Posterior cingulate gyrus (tissue), 11 donors: ENCODE measurements around the gene BRD3.

Source experiments
- DNase-seq, 10 donors: peaks; one replicate each; pipeline versions ENCODE4 v3.0.0 to v3.0.0-alpha.2; 2020 to 2021; ENCODE audit warnings: mixed read lengths in 3 of 10
- intact Hi-C: fragments of 100-400 bp; cut with DNase I; formaldehyde crosslinking; loops from one replicate; pipeline ENCODE4 v1.15.1; 2023

BRD3 gene

DNA sequence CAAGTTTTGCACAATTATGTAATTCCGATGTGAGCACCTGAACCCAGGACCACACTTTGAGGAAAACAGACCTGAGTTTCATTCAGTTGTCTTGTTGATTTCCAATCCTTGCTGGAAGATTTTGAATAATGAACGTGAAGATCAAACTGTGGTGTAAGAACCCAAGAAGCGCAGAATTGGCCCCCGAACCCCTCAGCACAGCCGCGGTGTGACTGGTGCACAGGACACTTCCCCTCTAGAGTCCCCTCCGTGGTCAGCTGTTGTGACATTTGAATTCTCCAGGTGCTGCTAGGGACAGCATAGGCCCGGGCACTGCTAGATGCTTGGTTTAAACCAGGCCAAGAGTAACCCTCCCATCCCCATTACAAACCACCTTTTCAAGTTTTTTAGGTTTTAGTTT is 40.8 kb downstream of the BRD3 start:
- peak in 3 of 10 donors; percentile 30 to 51 (median 46) for DNase-seq
- intact Hi-C loops: no loop called here

DNA sequence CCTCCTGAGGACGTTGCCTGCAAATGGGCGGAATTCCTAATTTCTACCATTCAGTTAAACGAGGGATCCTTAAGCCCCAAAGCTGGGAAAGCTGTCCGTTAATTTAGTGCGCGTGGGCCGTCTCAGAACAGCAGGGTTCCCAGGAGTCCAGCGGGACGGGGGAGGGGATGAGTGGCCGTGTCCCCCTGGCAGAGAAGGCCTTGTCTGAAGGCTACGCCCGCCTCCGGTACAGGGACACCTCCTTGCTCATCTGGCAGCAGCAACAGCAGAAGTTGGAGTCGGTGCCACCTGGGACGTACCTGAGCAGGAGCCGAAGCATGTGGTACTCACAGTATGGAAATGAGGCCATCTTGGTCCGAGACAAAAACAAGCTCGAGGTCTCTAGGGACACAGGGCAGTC is 41.2 kb downstream of the BRD3 start:
- intact Hi-C loops: no loop called here
- DNase-seq: peak in 3 of 10 donors; percentile 35 to 80 (median 78)

DNA sequence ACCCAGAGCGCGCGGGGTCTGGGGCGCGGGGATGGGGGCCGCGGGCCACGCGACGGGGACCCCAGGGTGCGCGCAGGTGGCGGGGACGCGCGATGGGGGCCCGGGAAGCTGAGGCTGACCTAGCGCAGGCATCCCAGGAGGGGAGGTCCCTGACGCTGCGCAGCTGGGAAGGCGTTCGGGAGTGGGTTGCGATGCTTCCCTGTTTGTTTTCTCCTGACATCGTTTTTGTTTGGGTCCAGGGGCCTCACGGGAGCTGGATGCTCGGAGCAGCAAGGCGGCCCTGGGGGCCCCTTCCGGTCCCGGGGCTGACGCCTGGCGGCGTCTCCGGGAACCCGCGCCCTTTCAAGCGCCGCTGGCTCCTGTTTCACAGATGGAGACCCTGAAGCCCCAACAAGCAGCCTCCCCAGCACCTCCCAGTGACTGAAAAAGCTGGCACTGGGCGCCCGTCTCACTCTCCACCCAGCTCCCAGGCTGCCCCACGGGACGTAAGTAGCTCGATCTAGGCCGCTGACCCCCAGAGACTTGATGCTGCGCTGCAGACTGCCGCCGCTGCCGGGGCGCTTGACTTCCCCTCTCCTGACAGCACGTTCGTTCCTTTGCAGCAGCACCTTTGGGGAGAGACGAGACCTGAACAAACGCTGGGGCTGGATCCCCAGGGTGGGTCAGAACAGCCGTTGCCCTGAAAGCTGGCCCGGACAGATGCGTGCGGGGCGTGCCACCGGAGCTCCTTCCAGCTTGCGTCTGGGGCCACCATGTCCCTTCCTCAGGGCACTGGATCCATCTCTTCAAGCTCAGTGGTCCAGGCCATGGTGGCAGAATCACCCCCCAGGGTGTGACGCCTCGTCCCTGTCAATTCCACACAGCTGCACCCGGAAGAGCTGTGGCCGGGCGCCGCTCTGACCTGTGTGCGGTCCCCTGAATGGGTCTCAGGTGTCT is 42.0 kb downstream of the BRD3 start:
- peak in 5 of 10 donors; percentile 30 to 87 (median 80) for DNase-seq
- intact Hi-C loops: loop anchor here (1.0 to 2.0 kb wide), 2 partner anchors 41 to 110 kb away; partner anchors contain the start of gene WDR5

- peak; percentile 89 to 99 (median 94) for DNase-seq
- intact Hi-C loops: loop anchor here (1.0 to 2.0 kb wide), 2 partner anchors 42 to 111 kb away; partner anchors contain the start of gene WDR5
Observed at GRCh38 chr9:134024828-134025605, 42.8 kb downstream of the BRD3 start, which contains the start of gene BRD3OS. Gene BRD3OS, plus strand, starts transcription at chr9:134025481. Its CDS starts 1,267 bp downstream, at chr9:134026748.

DNA sequence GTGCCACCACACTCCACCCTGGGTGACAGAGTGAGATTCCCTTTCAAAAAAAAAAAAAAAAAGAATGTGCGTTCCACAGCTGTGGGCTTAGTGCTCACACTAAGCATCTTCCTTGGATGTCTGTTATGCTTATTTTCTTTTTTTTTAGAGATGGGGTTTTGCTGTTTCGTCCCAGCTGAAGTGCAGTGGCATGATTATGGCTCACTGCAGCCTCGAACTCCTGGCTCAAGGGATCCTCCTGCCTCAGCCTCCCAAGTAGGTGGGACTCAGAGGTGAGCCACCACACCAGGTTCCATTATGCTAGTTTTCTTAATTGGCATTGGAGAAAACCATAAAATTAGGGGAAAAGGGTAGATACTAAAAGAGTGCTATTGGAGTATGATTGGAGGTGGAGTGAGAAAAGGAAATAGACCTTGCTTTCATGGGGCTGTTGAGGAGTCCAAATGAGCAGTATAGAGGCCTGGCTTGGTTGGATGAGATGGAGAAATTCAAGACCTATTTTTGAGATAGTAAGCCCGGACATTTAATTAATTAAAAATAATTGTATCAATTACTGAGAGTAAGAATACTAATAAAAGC is 43.5 kb downstream of the BRD3 start:
- DNase-seq: peak in 2 of 10 donors; percentile 14 to 30
- intact Hi-C loops: loop anchor here (2.0 kb wide), 1 partner anchor 42 kb away; no protein-coding TSS in a partner anchor

- intact Hi-C loops: no loop called here
- DNase-seq: no peak
Observed at GRCh38 chr9:134014946-134015345, 52.9 kb downstream of the BRD3 start.

- intact Hi-C loops: no loop called here
- DNase-seq: no peak
Observed at GRCh38 chr9:134011401-134011800, 56.4 kb downstream of the BRD3 start.

DNA sequence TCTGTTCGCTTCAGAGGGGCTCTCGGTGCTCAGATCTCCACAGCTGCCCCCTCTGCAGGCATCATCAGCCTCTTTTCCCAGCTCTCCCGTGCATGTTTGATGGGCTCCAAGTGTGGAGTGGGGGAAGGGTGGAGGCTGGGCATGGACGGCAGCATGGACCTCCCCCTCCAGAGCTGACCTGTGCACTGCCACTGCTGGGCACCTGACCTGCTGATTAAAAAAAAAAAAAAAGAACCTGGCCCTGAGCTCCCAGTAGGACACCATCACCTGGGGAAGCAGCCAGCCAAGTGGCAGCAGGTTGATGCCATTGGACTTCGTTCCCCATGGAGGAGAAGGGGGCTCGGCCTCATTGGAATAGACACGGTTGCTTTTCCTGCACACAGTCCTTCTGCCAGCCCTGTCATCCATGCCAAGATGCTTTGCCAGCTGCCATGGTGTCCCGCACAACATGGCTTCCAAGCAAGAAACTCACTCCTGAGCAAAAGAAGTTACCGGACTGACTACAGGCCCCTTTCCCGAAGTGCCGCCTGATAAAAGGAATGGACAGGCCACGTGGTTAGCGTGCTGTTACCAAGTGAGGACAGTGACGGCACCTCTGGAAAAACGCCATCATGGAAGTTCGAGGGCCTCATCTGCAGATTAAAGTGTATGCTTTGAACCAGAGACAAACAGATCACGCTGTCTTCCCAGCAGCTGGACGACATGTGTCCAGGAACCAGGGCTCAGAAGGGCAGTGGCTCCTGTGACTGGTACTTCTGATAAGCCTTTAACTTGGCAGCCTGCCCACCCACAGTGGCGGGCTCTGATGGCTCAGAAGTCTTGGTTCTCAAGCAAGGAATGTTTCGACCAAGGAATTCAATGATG is 57.3 kb downstream of the BRD3 start:
- intact Hi-C loops: no loop called here

GRCh38 chr9:134007571-134007970 is 60.3 kb downstream of the BRD3 start:
- intact Hi-C loops: no loop called here
- peak in 2 of 10 donors; percentile 32 to 43 for DNase-seq

More for the DNA sequence above, 57.3 kb downstream of the BRD3 start:
- peak in 3 of 10 donors; percentile 39 to 58 (median 51) for DNase-seq

- intact Hi-C loops: no loop called here
- DNase-seq: peak in 2 of 10 donors; percentile 29 to 60
Observed at GRCh38 chr9:134007150-134007549, 60.7 kb downstream of the BRD3 start.

GRCh38 chr9:134005381-134005780 is 62.4 kb downstream of the BRD3 start:
- intact Hi-C loops: no loop called here

DNA sequence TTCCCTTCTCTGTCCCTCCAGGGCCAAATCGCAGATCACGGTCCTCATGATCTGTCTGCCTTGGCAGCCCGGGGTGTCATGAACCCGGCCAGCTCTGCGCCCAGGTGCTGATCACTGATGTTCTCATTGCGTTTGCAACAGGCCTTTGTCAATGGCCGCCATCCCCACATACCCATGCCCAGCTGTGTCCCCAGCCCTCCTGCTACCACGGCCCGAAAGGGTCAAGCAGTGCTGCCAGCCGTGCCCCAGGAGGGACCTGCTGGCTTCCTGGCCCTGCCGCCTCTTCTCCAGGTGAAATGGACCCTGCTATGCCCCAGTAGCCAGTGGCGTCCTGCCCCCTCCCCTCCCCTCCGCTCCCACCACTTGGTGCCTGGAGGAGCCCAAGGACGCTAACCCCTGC is 62.9 kb downstream of the BRD3 start:
- peak in 1 of 10 donors; percentile 67 for DNase-seq
- intact Hi-C loops: no loop called here

More at GRCh38 chr9:134005381-134005780, 62.4 kb downstream of the BRD3 start:
- peak in 2 of 10 donors; percentile 58 to 72 for DNase-seq

GRCh38 chr9:134004131-134004873 is 63.5 kb downstream of the BRD3 start:
- intact Hi-C loops: no loop called here
- peak in 3 of 10 donors; percentile 55 to 81 (median 57) for DNase-seq

DNA sequence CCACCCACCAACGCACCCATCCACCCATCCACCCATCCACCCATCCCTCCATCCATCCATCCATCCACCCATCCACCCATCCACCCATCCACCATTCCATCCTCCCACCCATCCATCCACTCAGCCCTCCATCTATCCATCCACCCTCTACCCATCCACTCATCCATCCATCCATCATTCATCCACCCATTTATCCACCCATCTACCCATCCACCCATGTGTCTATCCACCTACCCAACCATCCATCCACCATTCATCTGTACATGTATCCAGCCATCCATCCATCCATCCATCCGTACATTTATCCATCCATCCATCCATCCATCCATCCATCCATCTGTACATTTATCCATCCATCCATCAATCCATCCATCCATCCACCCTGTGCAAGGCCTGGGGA is 64.6 kb downstream of the BRD3 start:
- intact Hi-C loops: no loop called here
- DNase-seq: no peak

- intact Hi-C loops: no loop called here
- DNase-seq: peak in 1 of 10 donors; percentile 46
Observed at GRCh38 chr9:134002796-134003195, 65.0 kb downstream of the BRD3 start.

- intact Hi-C loops: no loop called here
- peak in 1 of 10 donors; percentile 14 for DNase-seq
Observed at GRCh38 chr9:133999851-134000265, 68.0 kb downstream of the BRD3 start.

DNA sequence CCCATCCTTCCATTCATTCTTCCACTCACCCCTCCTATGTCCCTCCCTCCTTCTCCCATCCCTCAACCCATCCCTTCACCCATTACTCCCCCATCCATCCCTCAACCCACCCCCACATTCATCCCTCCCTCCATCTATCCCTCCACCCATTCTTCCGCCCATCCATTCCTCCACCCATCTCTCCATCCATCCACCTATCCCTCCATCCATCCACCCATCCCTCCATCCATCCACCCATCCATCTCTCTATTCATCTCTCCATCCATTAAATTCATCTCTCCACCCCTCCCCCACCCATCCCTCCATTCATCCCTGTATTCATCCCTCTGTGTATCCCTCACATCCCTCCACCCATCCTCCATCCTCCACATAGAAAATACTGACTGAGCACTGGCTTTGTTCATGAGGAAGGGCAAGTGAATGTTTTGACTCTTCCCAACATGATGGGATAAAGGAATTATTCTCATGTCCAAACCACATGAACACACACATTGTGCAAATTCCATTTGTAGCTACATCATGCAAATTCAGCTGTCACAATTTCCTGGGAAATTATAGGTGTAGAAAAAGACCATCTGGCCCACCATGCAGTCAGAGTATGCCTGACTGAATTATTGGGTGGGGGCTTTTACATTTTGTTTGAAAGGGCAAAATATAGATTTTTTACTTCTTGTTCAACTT is 68.8 kb downstream of the BRD3 start:
- intact Hi-C loops: no loop called here
- DNase-seq: no peak

DNA sequence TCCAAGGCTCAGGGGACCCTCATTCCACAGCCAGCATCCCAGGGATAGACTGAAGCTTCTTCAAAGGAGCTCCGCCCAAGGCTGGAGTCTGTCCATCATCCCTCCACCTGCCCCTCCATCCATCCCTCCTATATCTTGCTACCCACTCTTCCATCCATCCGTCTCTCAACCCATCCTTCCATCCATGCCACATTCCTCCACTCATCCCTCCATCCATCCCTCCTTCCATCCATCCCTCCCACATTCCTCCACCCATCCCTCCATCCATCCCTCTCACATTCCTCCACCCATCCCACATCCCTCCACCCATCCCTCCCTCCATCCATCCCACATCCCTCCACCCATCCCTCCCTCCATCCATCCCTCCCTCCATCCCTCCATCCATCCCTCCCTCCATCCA is 70.2 kb downstream of the BRD3 start:
- intact Hi-C loops: no loop called here
- no peak for DNase-seq
